ENCODE results near the gene MYO5B. TPM values are rescaled to one million over a fixed set of nuclear protein-coding genes. Genes with fewer than 3 reads are reported as not detected.

Gene MYO5B
- polyA plus RNA-seq, 1 of the 3 experiments (the other 2 are of a cell fraction): 1.3 TPM

DNA sequence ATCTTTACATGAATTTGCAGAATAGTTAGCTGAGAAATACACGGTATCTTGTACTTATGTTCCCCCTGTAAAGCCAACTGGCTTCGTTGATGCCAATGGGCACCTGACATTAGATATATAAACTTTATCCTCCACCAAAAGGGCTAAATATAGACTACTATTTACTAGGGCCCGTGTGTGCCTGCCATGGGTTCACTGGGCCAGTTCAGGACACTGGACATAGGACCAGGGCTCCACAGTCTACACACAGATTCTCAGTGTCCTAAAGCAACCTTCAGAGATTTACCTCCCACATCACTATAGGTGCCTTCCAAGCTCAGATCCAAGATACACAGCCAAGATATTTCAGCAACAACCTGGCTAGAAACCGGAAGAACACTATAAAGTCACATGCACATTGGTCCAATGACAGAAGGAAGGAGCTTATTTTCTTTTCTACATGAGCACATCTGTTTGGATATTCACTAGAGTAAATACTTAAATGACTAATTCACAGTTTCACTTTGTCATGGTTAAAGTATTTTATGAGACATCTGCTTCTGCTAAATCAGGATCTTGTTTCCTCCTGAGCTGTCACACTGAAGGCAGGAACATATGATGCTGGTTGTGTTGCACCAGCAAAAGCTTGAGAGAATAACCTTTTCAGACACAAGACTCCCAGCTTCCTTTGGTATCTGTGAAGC lies 95.1 kb downstream of the MYO5B start:
- Histone ChIP-seq H3K79me2 (ENCODE audit: insufficient read depth) (no peaks in the 10 kb centered on the region), H3K27me3 (ENCODE audit: insufficient read depth) (no peaks in the 10 kb centered on the region), H3K9me2 (no peaks in the 10 kb centered on the region), H3K27ac (ENCODE audit: low read depth in 2 of 2, low read length in 1 of 2) (no peak overlapping the region), H3K4me3 (ENCODE audit: low read depth in 2 of 2, low read length in 1 of 2) (no peak overlapping the region), H4K20me1 (ENCODE audit: insufficient read depth) (no peaks in the 10 kb centered on the region), H3K9ac (no peak overlapping the region), H2AFZ (ENCODE audit: low read depth) (no peak overlapping the region), H3K4me1 (ENCODE audit: control insufficient read depth in 1 of 2, insufficient read depth in 2 of 2, low read depth in 1 of 2, low read length in 1 of 2) (no peaks in the 10 kb centered on the region), H3K36me3 (replicated peaks in 1 of 2; ENCODE audit: control insufficient read depth in 1 of 2, insufficient read depth in 2 of 2, low read length in 1 of 2) (no peaks in the 10 kb centered on the region), H3K9me3 (no peaks in the 10 kb centered on the region), H3K4me2 (no peak overlapping the region), H3F3A (replicated peaks; ENCODE audit: insufficient read depth) (no peaks in the 10 kb centered on the region)
- CTCF ChIA-PET: interaction anchor here (1.1 kb wide), 1 partner anchor 95 kb away, joined by 4 read pairs; the partner anchor contains the start of gene MYO5B
- TF ChIP-seq SMC3 (IDR thresholded peaks at IDR 0.05; ENCODE audit: low read depth, low read length) (no peak), FOXM1 (IDR thresholded peaks at IDR 0.05; ENCODE audit: low read depth) (no peak), POLR2AphosphoS5 (IDR thresholded peaks at IDR 0.05; ENCODE audit: low read depth, low read length) (no peak), EZH2phosphoT487 (IDR thresholded peaks at IDR 0.05; ENCODE audit: borderline replicate concordance, low read depth) (no peak), YY1 (IDR thresholded peaks at IDR 0.05; ENCODE audit: low read depth) (no peak), RAD21 (IDR thresholded peaks at IDR 0.05; ENCODE audit: low read length) (no peak), SIN3A (IDR thresholded peaks at IDR 0.05; ENCODE audit: borderline replicate concordance, low read depth, low read length) (no peak)
- TF ChIP-seq, protein P1, sequence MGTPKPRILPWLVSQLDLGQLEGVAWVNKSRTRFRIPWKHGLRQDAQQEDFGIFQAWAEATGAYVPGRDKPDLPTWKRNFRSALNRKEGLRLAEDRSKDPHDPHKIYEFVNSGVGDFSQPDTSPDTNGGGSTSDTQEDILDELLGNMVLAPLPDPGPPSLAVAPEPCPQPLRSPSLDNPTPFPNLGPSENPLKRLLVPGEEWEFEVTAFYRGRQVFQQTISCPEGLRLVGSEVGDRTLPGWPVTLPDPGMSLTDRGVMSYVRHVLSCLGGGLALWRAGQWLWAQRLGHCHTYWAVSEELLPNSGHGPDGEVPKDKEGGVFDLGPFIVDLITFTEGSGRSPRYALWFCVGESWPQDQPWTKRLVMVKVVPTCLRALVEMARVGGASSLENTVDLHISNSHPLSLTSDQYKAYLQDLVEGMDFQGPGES (IDR thresholded peaks at IDR 0.05; ENCODE audit: low read depth, low read length): no peak
- POLR2A ChIA-PET: no interaction called here
- WGBS (ENCODE audit: low lambda C conversion rate): 22% methylated on average over 4 of the region's 4 CpGs
- DNase-seq: no peak

DNA sequence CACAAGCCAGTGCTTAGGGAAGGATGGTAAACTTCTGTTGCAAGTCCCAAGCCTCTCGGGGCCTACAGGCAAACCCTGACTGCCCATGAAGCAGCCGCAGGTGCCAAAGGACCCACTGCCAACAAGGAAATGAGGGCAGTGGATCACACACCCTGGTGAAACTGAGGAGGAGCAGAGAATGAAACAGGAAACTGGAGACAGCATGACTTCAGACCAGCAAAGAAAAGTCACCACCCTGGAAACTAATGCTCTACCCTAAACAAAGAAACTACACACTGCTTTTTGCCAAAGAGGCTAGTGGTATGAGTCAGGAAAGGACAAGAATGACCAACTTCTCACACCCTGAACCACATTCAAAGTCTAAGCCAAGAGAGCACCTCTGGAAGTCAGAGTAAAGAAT lies 97.2 kb downstream of the MYO5B start:
- 0% methylated on average over 2 of the region's 2 CpGs for WGBS (ENCODE audit: low lambda C conversion rate)

More for the DNA sequence above, 97.2 kb downstream of the MYO5B start:
- Histone ChIP-seq H3K4me3 (ENCODE audit: low read depth in 2 of 2, low read length in 1 of 2) (no peak overlapping the region), H3K9me3 (no peaks in the 10 kb centered on the region), H3K4me1 (ENCODE audit: control insufficient read depth in 1 of 2, insufficient read depth in 2 of 2, low read depth in 1 of 2, low read length in 1 of 2) (no peaks in the 10 kb centered on the region), H3K4me2 (no peak overlapping the region), H3K27me3 (ENCODE audit: insufficient read depth) (no peaks in the 10 kb centered on the region), H3K36me3 (replicated peaks in 1 of 2; ENCODE audit: control insufficient read depth in 1 of 2, insufficient read depth in 2 of 2, low read length in 1 of 2) (no peaks in the 10 kb centered on the region), H3F3A (replicated peaks; ENCODE audit: insufficient read depth) (no peaks in the 10 kb centered on the region), H2AFZ (ENCODE audit: low read depth) (no peak overlapping the region), H3K27ac (ENCODE audit: low read depth in 2 of 2, low read length in 1 of 2) (no peak overlapping the region), H3K9ac (no peak overlapping the region), H3K79me2 (ENCODE audit: insufficient read depth) (no peaks in the 10 kb centered on the region), H4K20me1 (ENCODE audit: insufficient read depth) (no peaks in the 10 kb centered on the region), H3K9me2 (no peaks in the 10 kb centered on the region)
- TF ChIP-seq SMC3 (IDR thresholded peaks at IDR 0.05; ENCODE audit: low read depth, low read length) (no peak), GATA2 (CRISPR knock-in tag; IDR thresholded peaks at IDR 0.05) (no peak), RAD21 (IDR thresholded peaks at IDR 0.05; ENCODE audit: low read length) (no peak), GABPA (IDR thresholded peaks at IDR 0.05; ENCODE audit: low read depth) (no peak), SIN3A (IDR thresholded peaks at IDR 0.05; ENCODE audit: borderline replicate concordance, low read depth, low read length) (no peak), MXI1 (IDR thresholded peaks at IDR 0.05; ENCODE audit: low read depth, low read length) (no peak), TAF1 (IDR thresholded peaks at IDR 0.05; ENCODE audit: borderline replicate concordance, low read depth, low read length) (no peak), JUND (IDR thresholded peaks at IDR 0.05) (no peak), YY1 (IDR thresholded peaks at IDR 0.05; ENCODE audit: low read depth) (no peak), RCOR1 (IDR thresholded peaks at IDR 0.05; ENCODE audit: low read length) (no peak), FOXJ3 (CRISPR knock-in tag; IDR thresholded peaks at IDR 0.05) (no peak), EZH2phosphoT487 (IDR thresholded peaks at IDR 0.05; ENCODE audit: borderline replicate concordance, low read depth) (no peak)
- TF ChIP-seq, protein P2, sequence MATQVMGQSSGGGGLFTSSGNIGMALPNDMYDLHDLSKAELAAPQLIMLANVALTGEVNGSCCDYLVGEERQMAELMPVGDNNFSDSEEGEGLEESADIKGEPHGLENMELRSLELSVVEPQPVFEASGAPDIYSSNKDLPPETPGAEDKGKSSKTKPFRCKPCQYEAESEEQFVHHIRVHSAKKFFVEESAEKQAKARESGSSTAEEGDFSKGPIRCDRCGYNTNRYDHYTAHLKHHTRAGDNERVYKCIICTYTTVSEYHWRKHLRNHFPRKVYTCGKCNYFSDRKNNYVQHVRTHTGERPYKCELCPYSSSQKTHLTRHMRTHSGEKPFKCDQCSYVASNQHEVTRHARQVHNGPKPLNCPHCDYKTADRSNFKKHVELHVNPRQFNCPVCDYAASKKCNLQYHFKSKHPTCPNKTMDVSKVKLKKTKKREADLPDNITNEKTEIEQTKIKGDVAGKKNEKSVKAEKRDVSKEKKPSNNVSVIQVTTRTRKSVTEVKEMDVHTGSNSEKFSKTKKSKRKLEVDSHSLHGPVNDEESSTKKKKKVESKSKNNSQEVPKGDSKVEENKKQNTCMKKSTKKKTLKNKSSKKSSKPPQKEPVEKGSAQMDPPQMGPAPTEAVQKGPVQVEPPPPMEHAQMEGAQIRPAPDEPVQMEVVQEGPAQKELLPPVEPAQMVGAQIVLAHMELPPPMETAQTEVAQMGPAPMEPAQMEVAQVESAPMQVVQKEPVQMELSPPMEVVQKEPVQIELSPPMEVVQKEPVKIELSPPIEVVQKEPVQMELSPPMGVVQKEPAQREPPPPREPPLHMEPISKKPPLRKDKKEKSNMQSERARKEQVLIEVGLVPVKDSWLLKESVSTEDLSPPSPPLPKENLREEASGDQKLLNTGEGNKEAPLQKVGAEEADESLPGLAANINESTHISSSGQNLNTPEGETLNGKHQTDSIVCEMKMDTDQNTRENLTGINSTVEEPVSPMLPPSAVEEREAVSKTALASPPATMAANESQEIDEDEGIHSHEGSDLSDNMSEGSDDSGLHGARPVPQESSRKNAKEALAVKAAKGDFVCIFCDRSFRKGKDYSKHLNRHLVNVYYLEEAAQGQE (IDR thresholded peaks at IDR 0.05; ENCODE audit: low read depth, low read length): no peak
- TF ChIP-seq, protein P3, sequence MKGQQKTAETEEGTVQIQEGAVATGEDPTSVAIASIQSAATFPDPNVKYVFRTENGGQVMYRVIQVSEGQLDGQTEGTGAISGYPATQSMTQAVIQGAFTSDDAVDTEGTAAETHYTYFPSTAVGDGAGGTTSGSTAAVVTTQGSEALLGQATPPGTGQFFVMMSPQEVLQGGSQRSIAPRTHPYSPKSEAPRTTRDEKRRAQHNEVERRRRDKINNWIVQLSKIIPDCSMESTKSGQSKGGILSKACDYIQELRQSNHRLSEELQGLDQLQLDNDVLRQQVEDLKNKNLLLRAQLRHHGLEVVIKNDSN (IDR thresholded peaks at IDR 0.05; ENCODE audit: borderline replicate concordance, low read depth): no peak
- TF ChIP-seq, protein P1 (IDR thresholded peaks at IDR 0.05; ENCODE audit: low read depth, low read length): no peak
- TF ChIP-seq, protein P4, sequence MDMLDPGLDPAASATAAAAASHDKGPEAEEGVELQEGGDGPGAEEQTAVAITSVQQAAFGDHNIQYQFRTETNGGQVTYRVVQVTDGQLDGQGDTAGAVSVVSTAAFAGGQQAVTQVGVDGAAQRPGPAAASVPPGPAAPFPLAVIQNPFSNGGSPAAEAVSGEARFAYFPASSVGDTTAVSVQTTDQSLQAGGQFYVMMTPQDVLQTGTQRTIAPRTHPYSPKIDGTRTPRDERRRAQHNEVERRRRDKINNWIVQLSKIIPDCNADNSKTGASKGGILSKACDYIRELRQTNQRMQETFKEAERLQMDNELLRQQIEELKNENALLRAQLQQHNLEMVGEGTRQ (IDR thresholded peaks at IDR 0.05; ENCODE audit: borderline replicate concordance, low read depth, low read length): no peak
- ChIA-PET POLR2A (no interaction called here), CTCF (interaction anchor here (0.6 kb wide), 1 partner anchor 259 kb away, joined by 3 read pairs; no protein-coding TSS in a partner anchor)
- no peak for DNase-seq

Data from SK-N-SH (cell line).